Stimulated activated CD8-positive, alpha-beta memory T cell treated with anti-CD3 and anti-CD28 coated beads, Interleukin-12 subunit alpha, Interleukin-12 subunit beta, amount 100 ng/mL, for 1 hour (primary cell): Measurements from ENCODE around the gene BNC1.
"Not testable (repeated sequence)": the region's sequence is repeated elsewhere in the genome, so short reads cannot be mapped to it uniquely, and the experiment has no call there.

Experiments used
- DNase-seq: peaks from one replicate; pipeline ENCODE4 v3.0.0-alpha.2; 2020; ENCODE audit warnings: low read depth

BNC1 gene

GRCh38 chr15:83292317-83292716 lies 7.9 kb upstream of the BNC1 start:
- no peak for DNase-seq

DNA sequence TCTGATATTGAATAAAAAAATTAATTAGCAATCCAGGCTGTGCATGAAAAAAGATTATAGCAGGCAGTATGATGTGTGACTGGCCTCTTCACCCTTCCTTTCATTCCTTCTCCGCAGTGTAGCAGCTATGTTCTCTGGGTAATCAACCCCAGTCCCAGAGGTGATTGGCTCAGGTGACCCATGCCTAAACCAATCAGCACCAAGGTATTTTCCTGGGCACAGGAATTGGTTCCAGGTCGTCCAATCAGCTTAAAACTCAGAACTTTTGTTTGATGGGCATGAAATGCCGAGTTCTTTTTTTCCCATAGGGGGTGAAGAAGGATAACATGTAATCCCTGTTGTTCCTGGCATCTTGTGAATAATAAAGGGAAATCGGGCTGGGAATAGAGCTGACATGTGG lies 5.8 kb upstream of the BNC1 start:
- no peak for DNase-seq

DNA sequence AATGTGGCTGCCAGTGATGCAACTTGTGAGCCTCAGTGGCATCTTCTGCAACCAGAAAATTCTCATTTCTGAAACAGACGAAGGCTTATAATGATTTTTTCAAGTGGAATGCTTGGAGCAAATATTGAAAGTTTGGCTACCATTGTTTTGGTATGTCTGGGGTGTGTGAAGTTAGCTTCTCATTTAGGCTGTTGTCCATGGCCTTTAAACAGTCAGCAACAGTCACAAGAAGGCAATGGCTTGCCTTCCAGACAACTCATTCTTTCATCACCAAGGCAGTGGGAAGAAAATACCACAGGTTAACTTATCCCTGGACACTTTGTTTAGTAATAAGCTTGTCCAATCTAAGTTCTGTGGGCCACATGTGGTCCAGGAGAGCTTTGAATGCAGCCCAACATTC lies 4.7 kb upstream of the BNC1 start:
- DNase-seq, result no peak

GRCh38 chr15:83288381-83288801 lies 3.9 kb upstream of the BNC1 start:
- DNase-seq, result no peak

DNA sequence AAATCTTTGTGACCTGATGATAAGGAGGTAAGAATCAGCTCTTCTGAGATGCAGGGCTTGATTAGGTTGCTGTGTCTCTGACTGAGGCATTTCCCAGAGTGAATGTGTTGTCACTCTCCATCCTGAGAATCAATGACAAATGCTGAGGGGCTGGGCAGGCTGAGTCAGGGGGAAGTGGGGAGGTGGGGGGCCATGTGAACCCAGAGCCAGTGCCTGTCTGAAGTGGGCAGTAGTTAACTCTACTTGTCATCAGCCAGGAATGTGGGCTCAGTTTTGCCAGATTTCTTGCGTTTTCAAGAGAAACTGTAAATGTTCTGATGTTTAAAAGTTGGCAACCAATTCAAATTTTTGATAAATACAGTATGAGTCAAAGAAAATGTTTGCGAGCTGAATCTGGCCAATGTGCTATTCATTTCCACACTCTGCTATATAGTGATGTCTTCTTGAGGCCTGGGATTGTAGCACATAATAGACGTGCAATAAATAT lies 3.1 kb upstream of the BNC1 start:
- DNase-seq, result no peak

- no peak for DNase-seq
These were observed 1.6 kb upstream of the BNC1 start for GRCh38 chr15:83285979-83286553.

DNA sequence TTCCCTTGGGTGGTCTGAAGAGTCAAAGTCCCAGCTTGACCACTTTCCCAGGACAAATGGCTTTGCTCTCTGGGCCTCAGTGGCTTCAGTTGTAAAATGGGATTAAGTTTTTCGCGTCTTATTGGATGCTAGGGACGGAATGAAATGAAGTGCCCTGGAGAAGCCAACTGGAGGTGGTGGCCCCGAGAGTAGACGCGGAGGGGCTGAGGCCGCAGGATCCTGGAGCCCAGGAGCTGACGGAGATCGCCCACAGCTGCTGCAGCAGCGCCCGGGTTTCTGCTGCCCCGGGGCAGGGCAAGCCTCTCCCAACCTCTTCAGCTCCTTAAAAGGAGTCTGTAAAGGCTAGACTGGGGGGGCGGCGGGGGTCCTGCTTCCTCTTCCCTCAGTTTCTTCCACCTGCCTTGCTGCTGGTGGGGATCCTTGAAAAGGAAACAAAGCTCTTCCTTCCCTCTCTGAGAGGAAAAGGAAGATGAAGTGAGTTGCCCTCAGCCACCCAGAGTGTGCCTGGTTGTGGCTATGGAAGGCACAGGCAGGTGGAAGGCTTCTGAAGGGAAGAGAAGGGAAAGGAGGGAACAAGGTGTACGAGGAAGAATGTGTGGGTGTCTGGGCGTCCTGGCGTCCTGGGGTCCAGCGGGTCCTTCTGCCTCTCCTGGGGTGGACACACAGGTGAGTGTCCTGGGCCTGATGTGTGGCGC lies 967 bp upstream of the BNC1 start:
- no peak for DNase-seq

DNA sequence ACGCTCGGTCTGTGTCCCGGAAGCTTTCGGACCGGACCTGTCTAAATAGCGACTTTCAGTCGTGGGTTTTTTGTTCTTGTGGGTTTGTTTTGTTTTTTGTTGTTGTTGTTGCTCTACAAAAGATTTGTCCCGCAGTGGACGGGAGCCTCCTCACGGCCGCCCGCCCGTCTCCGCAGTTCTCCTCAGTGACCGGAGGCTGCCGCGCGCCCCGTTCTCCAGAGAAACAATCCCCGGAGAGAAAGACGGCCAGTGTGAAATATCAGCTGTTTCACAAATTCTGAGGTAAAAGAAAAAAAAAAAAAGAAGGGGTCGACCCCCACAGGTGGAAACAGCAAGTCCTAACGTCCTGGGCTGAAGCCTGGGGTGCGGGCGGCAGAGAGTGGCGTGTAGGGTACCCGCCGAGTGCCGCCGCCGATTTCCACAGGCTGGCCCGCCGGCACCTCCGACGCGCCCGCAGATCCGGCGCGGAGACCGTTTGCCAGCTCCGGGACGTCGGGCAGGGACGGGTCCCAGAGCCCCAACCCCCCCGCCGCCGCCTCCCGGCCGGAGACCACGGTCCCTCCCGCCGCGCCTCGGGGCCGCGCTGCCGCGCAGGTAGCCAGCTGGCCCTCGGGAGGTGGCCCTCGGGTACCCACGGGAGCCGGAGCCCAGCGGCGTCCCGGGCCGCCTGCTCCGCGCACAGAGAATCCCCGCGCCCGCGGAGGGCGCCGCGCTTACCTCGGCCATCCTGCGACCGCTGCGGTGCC lies 478 bp downstream of the BNC1 start:
- no peak for DNase-seq

- no peak for DNase-seq
These were observed 1.2 kb downstream of the BNC1 start for GRCh38 chr15:83283138-83283812.

GRCh38 chr15:83282776-83283137 lies 1.7 kb downstream of the BNC1 start:
- no peak for DNase-seq

DNA sequence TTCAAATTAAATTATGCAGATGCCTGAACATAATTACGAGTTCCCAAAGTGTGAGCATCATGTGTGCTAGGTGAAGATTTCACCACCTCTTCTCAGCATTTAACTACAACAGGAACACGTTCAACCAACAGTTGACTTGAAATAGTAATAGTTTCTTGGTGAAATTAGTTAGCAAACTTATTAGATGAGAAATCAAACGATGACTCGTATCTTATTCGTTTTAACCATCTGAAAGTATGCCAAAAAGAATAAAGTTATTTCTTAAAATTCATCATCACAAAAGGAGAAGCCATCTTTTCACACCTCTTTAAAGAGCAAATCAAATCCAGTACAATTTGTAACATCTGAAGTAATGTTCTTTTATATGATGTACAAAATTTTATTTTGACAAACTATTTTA lies 2.3 kb downstream of the BNC1 start:
- DNase-seq, result no peak

DNA sequence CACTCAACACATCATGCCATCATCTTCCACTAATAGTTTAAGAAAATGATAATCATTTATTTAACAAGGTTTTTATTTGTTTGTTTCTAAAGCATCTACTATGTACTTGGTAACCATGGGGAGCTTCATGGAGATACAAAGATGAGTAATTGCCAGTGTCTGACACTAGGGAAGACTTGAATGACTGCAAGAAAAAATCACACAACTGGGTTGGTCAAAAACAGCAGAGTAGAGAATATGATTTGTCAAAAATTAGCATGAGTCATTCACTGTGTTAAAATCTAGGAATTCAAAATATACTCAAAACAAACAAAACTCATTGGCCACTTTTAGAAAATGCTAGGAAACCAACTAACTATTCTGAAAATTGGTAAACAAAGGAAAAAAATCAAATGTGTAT lies 6.3 kb downstream of the BNC1 start:
- no peak for DNase-seq

GRCh38 chr15:83276661-83277060 lies 7.8 kb downstream of the BNC1 start:
- DNase-seq, result no peak

DNA sequence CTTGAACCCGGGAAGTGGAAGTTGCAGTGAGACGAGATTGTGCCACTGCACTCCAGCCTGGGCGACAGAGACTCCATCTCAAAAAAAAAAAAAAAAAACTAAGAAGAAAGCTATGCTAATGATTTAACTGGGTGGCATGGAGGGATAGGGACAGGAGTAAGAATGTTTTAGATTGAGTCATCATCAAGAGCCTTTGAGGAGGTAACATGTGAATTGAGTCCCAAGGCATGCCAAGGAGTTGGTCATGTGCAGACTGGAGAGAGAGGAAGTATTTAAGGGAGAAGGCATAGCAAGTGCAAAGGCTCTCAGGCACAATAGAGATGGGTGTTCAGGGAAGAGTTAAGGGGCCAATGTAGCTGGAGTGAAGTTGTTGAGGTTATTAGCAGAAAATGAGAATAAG lies 9.1 kb downstream of the BNC1 start:
- no peak for DNase-seq

GRCh38 chr15:83270176-83270575 lies 14.3 kb downstream of the BNC1 start:
- DNase-seq, result no peak

DNA sequence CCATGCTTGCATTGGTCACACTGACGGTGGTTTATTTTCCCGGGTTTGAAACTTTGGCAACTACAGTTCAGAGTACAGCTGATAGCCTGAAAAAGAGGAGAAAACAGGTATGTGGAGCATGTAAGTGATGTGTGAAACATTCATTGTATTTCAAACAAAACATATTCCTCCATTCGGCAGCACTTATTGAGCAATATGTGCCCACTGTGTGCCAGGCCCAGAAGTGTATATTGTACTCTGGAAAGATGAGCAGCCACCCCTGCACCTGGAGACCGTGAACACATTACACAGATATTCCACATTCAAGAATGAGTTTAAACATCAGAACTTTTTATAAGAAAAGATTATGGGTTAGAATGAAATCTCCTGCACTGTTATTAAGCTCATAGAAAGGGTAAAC lies 16.3 kb downstream of the BNC1 start:
- no peak for DNase-seq

GRCh38 chr15:83262594-83263315 lies 21.7 kb downstream of the BNC1 start:
- DNase-seq, result no peak

GRCh38 chr15:83262181-83262580 lies 22.3 kb downstream of the BNC1 start:
- DNase-seq, result not testable (repeated sequence)

GRCh38 chr15:83250781-83251180 lies 33.7 kb downstream of the BNC1 start:
- no peak for DNase-seq

GRCh38 chr15:83249030-83249343 lies 35.5 kb downstream of the BNC1 start:
- DNase-seq, result no peak

DNA sequence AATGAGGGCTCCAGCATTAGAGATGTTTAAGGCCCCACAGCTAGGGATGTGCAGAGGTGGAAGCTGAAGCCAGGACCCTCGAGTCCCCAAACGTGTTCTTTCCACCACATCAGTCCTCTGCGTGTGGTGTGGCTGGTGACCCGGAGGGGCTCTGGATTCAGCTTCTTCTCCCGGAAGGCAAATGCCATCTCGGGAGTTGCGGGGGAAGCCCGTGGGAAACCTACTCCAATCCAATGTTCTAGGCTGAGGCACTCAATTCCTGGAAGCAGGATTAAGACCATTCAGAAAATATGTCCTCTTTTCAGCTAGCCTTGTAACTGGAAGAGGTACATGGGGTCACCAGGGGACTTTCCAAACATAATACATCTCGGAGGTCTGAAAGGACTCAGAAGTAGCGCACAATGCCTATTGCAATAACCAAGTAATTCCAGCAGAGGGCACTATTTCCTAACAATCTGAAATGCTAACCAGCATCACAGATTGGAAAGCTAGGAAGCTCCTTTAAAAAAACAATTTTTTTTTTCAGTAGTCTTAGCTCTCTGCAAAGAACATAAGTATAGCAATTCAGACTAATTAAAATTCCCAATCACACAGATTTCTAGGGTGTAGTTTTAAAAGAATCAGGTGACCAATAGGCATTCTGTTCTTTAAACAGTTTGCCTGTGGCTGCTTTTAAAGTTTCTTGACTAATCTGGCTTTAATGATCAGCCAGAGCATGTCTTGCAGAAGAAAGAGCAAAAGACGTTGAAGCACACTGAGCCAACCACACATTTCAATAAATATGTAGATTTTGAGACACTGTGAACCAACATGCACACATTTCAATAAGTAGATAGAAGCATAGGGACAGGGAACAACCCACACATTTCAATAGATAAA lies 36.1 kb downstream of the BNC1 start:
- peak; percentile 2 for DNase-seq
